K562 (cell line): ENCODE data around the gene SLC19A2. TPM values are rescaled to one million over a fixed set of nuclear protein-coding genes. Genes with fewer than 3 reads are reported as not detected.
A peak's percentile ranks its signal among the peaks of the same experiment; 100 is the strongest.

ENCODE experiments used
- ERF ChIP-seq: fragments of 450-650 bp; formaldehyde crosslinking; IDR thresholded peaks from 2 replicates; pipeline ENCODE4 v1.4.0; 2020; ENCODE audit warnings: mild to moderate bottlenecking, mixed read lengths
- ETS2 ChIP-seq: IDR thresholded peaks from 2 replicates; pipeline ENCODE4 v1.6.1; 2016; ENCODE audit warnings: borderline replicate concordance, missing genetic modification characterization, mild to moderate bottlenecking, moderate library complexity, missing compliant biosample characterization; ENCODE audit not compliant: poor library complexity, severe bottlenecking
- FOXP1 ChIP-seq: sonication (generic); formaldehyde crosslinking; IDR thresholded peaks from 2 replicates; pipeline ENCODE4 v1.8.0; 2022; ENCODE audit warnings: mild to moderate bottlenecking, missing genetic modification reagents
- RBBP5 ChIP-seq: fragments of 200-600 bp; sonication (generic); IDR thresholded peaks from 2 replicates; pipeline ENCODE4 v1.6.1; 2012; ENCODE audit warnings: borderline replicate concordance, mild to moderate bottlenecking, low read length, control low read depth, inconsistent platforms; ENCODE audit not compliant: insufficient read depth, poor library complexity, severe bottlenecking
- RBM14 ChIP-seq: fragments of 200-400 bp; formaldehyde crosslinking; IDR thresholded peaks from 2 replicates; pipeline ENCODE4 v1.6.1; 2018; ENCODE audit warnings: low read depth, mild to moderate bottlenecking, low read length, moderate library complexity, borderline replicate concordance; ENCODE audit not compliant: insufficient read depth
- SETDB1 ChIP-seq: IDR thresholded peaks from one replicate; pipeline ENCODE4 v1.6.1; 2012; ENCODE audit warnings: low read length, control low read depth, inconsistent platforms
- SIN3B ChIP-seq: fragments of 450-650 bp; IDR thresholded peaks from 2 replicates; pipeline ENCODE4 v1.6.1; 2017; ENCODE audit warnings: low read depth, mild to moderate bottlenecking, moderate library complexity
- SUPT5H ChIP-seq: fragments of 450-650 bp; IDR thresholded peaks from 2 replicates; pipeline ENCODE4 v1.6.1; 2016
- ZNF695 ChIP-seq: fragments of 450-650 bp; formaldehyde crosslinking; IDR thresholded peaks from 2 replicates; pipeline ENCODE4 v1.4.0; 2020; ENCODE audit warnings: mild to moderate bottlenecking, moderate library complexity
- polyA plus RNA-seq, 8 experiments: library from polyadenylated mRNA; depleted of rRNA in 4 of 8; stranded (reverse) in 5 of 8; unstranded in 3 of 8; fragments of >200 nt; fragmentation: Nextera tagmentation in 2 of 8; fragmentation: Illumina TruSeq in 1 of 8; extraction: Ambion mirVana in 2 of 8; extraction: Trizol in 1 of 8; gene quantifications; 2 replicates each; pipeline versions ENCODE4 v1.2.1 to v1.2.3, GENCODE V29; 2011 to 2014; ENCODE audit warnings: inconsistent platforms in 1 of 8, missing spikeins in 1 of 8
- total RNA-seq, 7 experiments: library from RNA; depleted of rRNA in 6 of 7; stranded (reverse); fragments of >200 nt in 6 of 7; fragmentation: Illumina TruSeq in 2 of 7; extraction: Trizol in 2 of 7; gene quantifications; 2 replicates each; pipeline versions ENCODE4 v1.2.1 to v1.2.3, GENCODE V29; 2011 to 2021; ENCODE audit warnings: low replicate concordance in 1 of 7
- TF ChIP-seq, protein P1 (sequence below): fragments of 450-650 bp; IDR thresholded peaks from 2 replicates; pipeline ENCODE4 v1.6.1; 2018; ENCODE audit not compliant: partially characterized antibody
- TF ChIP-seq, protein P2 (sequence below): fragments of 150-350 bp; IDR thresholded peaks from 2 replicates; pipeline ENCODE4 v1.6.1; 2014; ENCODE audit warnings: low read depth, mild to moderate bottlenecking, low read length, borderline replicate concordance
- TF ChIP-seq, protein P3 (sequence below): fragments of 450-650 bp; IDR thresholded peaks from 2 replicates; pipeline ENCODE4 v1.6.1; 2017; ENCODE audit warnings: mild to moderate bottlenecking, moderate library complexity
- TF ChIP-seq, protein P4 (sequence below): sonication (generic); formaldehyde crosslinking; IDR thresholded peaks from 2 replicates; pipeline ENCODE4 v1.5.0; 2020; ENCODE audit warnings: missing genetic modification reagents

Gene SLC19A2
- total and polyA plus RNA-seq, 9 of the 15 experiments (the other 6 are each of a cell fraction or from before 2014, with no cell fraction given), result 7.4 to 42.8 (median 19.2) TPM

- TF ChIP-seq, protein P1, sequence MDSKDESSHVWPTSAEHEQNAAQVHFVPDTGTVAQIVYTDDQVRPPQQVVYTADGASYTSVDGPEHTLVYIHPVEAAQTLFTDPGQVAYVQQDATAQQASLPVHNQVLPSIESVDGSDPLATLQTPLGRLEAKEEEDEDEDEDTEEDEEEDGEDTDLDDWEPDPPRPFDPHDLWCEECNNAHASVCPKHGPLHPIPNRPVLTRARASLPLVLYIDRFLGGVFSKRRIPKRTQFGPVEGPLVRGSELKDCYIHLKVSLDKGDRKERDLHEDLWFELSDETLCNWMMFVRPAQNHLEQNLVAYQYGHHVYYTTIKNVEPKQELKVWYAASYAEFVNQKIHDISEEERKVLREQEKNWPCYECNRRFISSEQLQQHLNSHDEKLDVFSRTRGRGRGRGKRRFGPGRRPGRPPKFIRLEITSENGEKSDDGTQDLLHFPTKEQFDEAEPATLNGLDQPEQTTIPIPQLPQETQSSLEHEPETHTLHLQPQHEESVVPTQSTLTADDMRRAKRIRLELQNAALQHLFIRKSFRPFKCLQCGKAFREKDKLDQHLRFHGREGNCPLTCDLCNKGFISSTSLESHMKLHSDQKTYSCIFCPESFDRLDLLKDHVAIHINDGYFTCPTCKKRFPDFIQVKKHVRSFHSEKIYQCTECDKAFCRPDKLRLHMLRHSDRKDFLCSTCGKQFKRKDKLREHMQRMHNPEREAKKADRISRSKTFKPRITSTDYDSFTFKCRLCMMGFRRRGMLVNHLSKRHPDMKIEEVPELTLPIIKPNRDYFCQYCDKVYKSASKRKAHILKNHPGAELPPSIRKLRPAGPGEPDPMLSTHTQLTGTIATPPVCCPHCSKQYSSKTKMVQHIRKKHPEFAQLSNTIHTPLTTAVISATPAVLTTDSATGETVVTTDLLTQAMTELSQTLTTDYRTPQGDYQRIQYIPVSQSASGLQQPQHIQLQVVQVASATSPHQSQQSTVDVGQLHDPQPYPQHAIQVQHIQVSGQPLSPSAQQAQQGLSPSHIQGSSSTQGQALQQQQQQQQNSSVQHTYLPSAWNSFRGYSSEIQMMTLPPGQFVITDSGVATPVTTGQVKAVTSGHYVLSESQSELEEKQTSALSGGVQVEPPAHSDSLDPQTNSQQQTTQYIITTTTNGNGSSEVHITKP, result peak; percentile 99
- TF ChIP-seq, protein P2, sequence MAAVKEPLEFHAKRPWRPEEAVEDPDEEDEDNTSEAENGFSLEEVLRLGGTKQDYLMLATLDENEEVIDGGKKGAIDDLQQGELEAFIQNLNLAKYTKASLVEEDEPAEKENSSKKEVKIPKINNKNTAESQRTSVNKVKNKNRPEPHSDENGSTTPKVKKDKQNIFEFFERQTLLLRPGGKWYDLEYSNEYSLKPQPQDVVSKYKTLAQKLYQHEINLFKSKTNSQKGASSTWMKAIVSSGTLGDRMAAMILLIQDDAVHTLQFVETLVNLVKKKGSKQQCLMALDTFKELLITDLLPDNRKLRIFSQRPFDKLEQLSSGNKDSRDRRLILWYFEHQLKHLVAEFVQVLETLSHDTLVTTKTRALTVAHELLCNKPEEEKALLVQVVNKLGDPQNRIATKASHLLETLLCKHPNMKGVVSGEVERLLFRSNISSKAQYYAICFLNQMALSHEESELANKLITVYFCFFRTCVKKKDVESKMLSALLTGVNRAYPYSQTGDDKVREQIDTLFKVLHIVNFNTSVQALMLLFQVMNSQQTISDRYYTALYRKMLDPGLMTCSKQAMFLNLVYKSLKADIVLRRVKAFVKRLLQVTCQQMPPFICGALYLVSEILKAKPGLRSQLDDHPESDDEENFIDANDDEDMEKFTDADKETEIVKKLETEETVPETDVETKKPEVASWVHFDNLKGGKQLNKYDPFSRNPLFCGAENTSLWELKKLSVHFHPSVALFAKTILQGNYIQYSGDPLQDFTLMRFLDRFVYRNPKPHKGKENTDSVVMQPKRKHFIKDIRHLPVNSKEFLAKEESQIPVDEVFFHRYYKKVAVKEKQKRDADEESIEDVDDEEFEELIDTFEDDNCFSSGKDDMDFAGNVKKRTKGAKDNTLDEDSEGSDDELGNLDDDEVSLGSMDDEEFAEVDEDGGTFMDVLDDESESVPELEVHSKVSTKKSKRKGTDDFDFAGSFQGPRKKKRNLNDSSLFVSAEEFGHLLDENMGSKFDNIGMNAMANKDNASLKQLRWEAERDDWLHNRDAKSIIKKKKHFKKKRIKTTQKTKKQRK, result no peak
- peak; percentile 92 for TF ChIP-seq RBBP5
- TF ChIP-seq SUPT5H, result peak; percentile 91
- TF ChIP-seq ZNF695 (CRISPR knock-in tag), result no peak
- TF ChIP-seq, protein P3, sequence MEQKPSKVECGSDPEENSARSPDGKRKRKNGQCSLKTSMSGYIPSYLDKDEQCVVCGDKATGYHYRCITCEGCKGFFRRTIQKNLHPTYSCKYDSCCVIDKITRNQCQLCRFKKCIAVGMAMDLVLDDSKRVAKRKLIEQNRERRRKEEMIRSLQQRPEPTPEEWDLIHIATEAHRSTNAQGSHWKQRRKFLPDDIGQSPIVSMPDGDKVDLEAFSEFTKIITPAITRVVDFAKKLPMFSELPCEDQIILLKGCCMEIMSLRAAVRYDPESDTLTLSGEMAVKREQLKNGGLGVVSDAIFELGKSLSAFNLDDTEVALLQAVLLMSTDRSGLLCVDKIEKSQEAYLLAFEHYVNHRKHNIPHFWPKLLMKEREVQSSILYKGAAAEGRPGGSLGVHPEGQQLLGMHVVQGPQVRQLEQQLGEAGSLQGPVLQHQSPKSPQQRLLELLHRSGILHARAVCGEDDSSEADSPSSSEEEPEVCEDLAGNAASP, result no peak
- TF ChIP-seq ERF (CRISPR knock-in tag), result peak; percentile 85; the same call in 1 of the 2 replicates
- TF ChIP-seq FOXP1 (CRISPR knock-in tag), result no peak; the same call in none of the 2 replicates
- peak; percentile 84; the same call in 1 of the 2 replicates for TF ChIP-seq RBM14
- TF ChIP-seq SETDB1, result no peak
- peak; percentile 38 for TF ChIP-seq ETS2 (tag)
- TF ChIP-seq SIN3B, result 0 out of 2 replicates have a peak, but pooled peaks have one; percentile 39
- TF ChIP-seq, protein P4, sequence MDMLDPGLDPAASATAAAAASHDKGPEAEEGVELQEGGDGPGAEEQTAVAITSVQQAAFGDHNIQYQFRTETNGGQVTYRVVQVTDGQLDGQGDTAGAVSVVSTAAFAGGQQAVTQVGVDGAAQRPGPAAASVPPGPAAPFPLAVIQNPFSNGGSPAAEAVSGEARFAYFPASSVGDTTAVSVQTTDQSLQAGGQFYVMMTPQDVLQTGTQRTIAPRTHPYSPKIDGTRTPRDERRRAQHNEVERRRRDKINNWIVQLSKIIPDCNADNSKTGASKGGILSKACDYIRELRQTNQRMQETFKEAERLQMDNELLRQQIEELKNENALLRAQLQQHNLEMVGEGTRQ (CRISPR knock-in tag), result peak; percentile 57
Observed at GRCh38 chr1:169485431-169486280, at the start of gene SLC19A2 (continued).
